Forelimb muscle (tissue), 1 donor: ENCODE measurements around the gene AEBP2. TPM values are rescaled to one million over a fixed set of nuclear protein-coding genes. Genes with fewer than 3 reads are reported as not detected.
"Not testable (repeated sequence)": the region's sequence is repeated elsewhere in the genome, so short reads cannot be mapped to it uniquely, and the experiment has no call there.

ENCODE experiments used
- DNase-seq: peaks from one replicate; pipeline ENCODE4 v3.0.0-alpha.2; 2013; ENCODE audit warnings: low read depth
- polyA plus RNA-seq: library from polyadenylated mRNA; unstranded; fragments of 120-200 nt; gene quantifications from one replicate; pipeline ENCODE4 v1.2.1, GENCODE V29; 2013; ENCODE audit not compliant: insufficient read length

Gene AEBP2
- polyA plus RNA-seq, 1 donor, result 27.6 TPM

GRCh38 chr12:19552441-19553097 is 113.3 kb downstream of the AEBP2 start:
- not testable (repeated sequence) for DNase-seq

GRCh38 chr12:19553175-19553574 is 113.9 kb downstream of the AEBP2 start:
- DNase-seq, result no peak

GRCh38 chr12:19561411-19561961 is 122.2 kb downstream of the AEBP2 start:
- DNase-seq, result no peak
